Duodenal mucosa (tissue), 2 donors: Measurements from ENCODE around the gene ERF.

Source experiments
- H3K27ac ChIP-seq: one replicate; pipeline ENCODE4 v1.7.0; 2013; ENCODE audit warnings: low read depth, low read length
- H3K27me3 ChIP-seq, 2 donors: one replicate each; pipeline ENCODE4 v1.7.0; 2013; ENCODE audit warnings: low read length in 2 of 2, control low read depth in 1 of 2; ENCODE audit not compliant: insufficient read depth in 2 of 2, control insufficient read depth in 1 of 2
- H3K36me3 ChIP-seq, 2 donors: one replicate each; pipeline ENCODE4 v1.7.0; 2013; ENCODE audit warnings: low read length in 2 of 2, control low read depth in 1 of 2; ENCODE audit not compliant: insufficient read depth in 2 of 2, control insufficient read depth in 1 of 2
- H3K4me1 ChIP-seq, 2 donors: one replicate each; pipeline ENCODE4 v1.7.0; 2013; ENCODE audit warnings: low read length in 2 of 2, control low read depth in 1 of 2; ENCODE audit not compliant: insufficient read depth in 2 of 2, control insufficient read depth in 1 of 2
- H3K4me3 ChIP-seq, 2 donors: one replicate each; pipeline ENCODE4 v1.7.0; 2013; ENCODE audit warnings: low read length in 2 of 2, low read depth in 1 of 2
- H3K9ac ChIP-seq, 2 donors: one replicate each; pipeline ENCODE4 v1.7.0; 2013; ENCODE audit warnings: low read length in 2 of 2, low read depth in 1 of 2
- H3K9me3 ChIP-seq, 2 donors: one replicate each; pipeline ENCODE4 v1.7.0; 2013; ENCODE audit warnings: low read length in 2 of 2, control low read depth in 1 of 2; ENCODE audit not compliant: control insufficient read depth in 1 of 2

Gene ERF

GRCh38 chr19:42248270-42249148, 6.4 kb downstream of the ERF start:
- Histone ChIP-seq H3K4me3 (no peak overlapping the region), H3K9ac (no peak overlapping the region), H3K9me3 (no peaks in the 10 kb centered on the region), H3K36me3 (peaks cover 6 to 19% of the 10 kb centered on the region in 2 donors), H3K27ac (no peak overlapping the region), H3K27me3 (no peaks in the 10 kb centered on the region), H3K4me1 (peaks cover 21 to 40% of the 10 kb centered on the region in 2 donors)

- Histone ChIP-seq H3K4me1 (peaks cover 16 to 39% of the 10 kb centered on the region in 2 donors), H3K27me3 (no peaks in the 10 kb centered on the region), H3K9me3 (no peaks in the 10 kb centered on the region), H3K27ac (no peak overlapping the region), H3K36me3 (peaks cover 6 to 19% of the 10 kb centered on the region in 2 donors), H3K9ac (no peak overlapping the region), H3K4me3 (no peak overlapping the region)
These were observed 7.2 kb downstream of the ERF start for GRCh38 chr19:42247640-42248199.

GRCh38 chr19:42246922-42247639, 7.8 kb downstream of the ERF start:
- Histone ChIP-seq H3K27ac (no peak overlapping the region), H3K4me1 (peaks cover 11 to 34% of the 10 kb centered on the region in 2 donors), H3K9ac (no peak overlapping the region)

GRCh38 chr19:42246143-42246921, 8.6 kb downstream of the ERF start:
- peaks cover 8 to 33% of the 10 kb centered on the region in 2 donors for H3K4me1 ChIP-seq
- no peaks in the 10 kb centered on the region for H3K27me3 ChIP-seq
- H3K4me3 ChIP-seq, result no peak overlapping the region
- peaks cover 6 to 19% of the 10 kb centered on the region in 2 donors for H3K36me3 ChIP-seq
- H3K27ac ChIP-seq, result no peak overlapping the region
- no peak overlapping the region for H3K9ac ChIP-seq
- no peaks in the 10 kb centered on the region for H3K9me3 ChIP-seq

More at GRCh38 chr19:42246922-42247639, 7.8 kb downstream of the ERF start:
- Histone ChIP-seq H3K9me3 (no peaks in the 10 kb centered on the region), H3K27me3 (no peaks in the 10 kb centered on the region), H3K36me3 (peaks cover 6 to 19% of the 10 kb centered on the region in 2 donors), H3K4me3 (no peak overlapping the region)

- H3K27ac ChIP-seq, result no peak overlapping the region
- peak overlapping the region; percentile 79 to 94 for H3K4me3 ChIP-seq
- peaks cover 17 to 33% of the 10 kb centered on the region in 2 donors for H3K4me1 ChIP-seq
- peaks cover 6 to 23% of the 10 kb centered on the region in 2 donors for H3K36me3 ChIP-seq
- no peaks in the 10 kb centered on the region for H3K9me3 ChIP-seq
- peak overlapping the region; percentile 35 to 75 for H3K9ac ChIP-seq
- no peaks in the 10 kb centered on the region for H3K27me3 ChIP-seq
These were observed 9.7 kb downstream of the ERF start for GRCh38 chr19:42245231-42245630.

GRCh38 chr19:42244347-42245220, 10.3 kb downstream of the ERF start:
- H3K4me1 ChIP-seq, result peaks cover 14 to 29% of the 10 kb centered on the region in 2 donors
- no peaks in the 10 kb centered on the region for H3K27me3 ChIP-seq
- H3K27ac ChIP-seq, result peak overlapping the region; percentile 86
- peak overlapping the region; percentile 79 to 94 for H3K4me3 ChIP-seq
- H3K9me3 ChIP-seq, result no peaks in the 10 kb centered on the region
- H3K36me3 ChIP-seq, result peaks cover 5 to 24% of the 10 kb centered on the region in 2 donors
- H3K9ac ChIP-seq, result peak overlapping the region; percentile 75 to 94

- Histone ChIP-seq H3K4me1 (peaks cover 14 to 29% of the 10 kb centered on the region in 2 donors), H3K9me3 (no peaks in the 10 kb centered on the region)
These were observed 12.2 kb downstream of the ERF start, which contains the start of gene GSK3A for GRCh38 chr19:42242512-42243409. Gene GSK3A (minus strand): TSS chr19:42242602. CDS start chr19:42242465, 137 bp downstream.

GRCh38 chr19:42242069-42242511, 12.8 kb downstream of the ERF start:
- Histone ChIP-seq H3K9ac (peak overlapping the region; percentile 96), H3K36me3 (peaks cover 0 to 21% of the 10 kb centered on the region in 2 donors), H3K4me1 (peaks cover 14 to 29% of the 10 kb centered on the region in 2 donors), H3K9me3 (no peaks in the 10 kb centered on the region), H3K4me3 (peak overlapping the region; percentile 77 to 94), H3K27me3 (no peaks in the 10 kb centered on the region), H3K27ac (peak overlapping the region; percentile 69)

More at GRCh38 chr19:42242512-42243409, 12.2 kb downstream of the ERF start, which contains the start of gene GSK3A:
- Histone ChIP-seq H3K27ac (peak within 1 kb of the TSS; percentile 86), H3K4me3 (peak within 1 kb of the TSS; percentile 79 to 94), H3K27me3 (no peaks in the 10 kb centered on the region), H3K36me3 (peaks cover 0 to 21% of the 10 kb centered on the region in 2 donors), H3K9ac (peak within 1 kb of the TSS; percentile 96)
